ENCODE measurements around the gene UROD. TPM values are rescaled to one million over a fixed set of nuclear protein-coding genes. Genes with fewer than 3 reads are reported as not detected.
"Not testable (repeated sequence)": the region's sequence is repeated elsewhere in the genome, so short reads cannot be mapped to it uniquely, and the experiment has no call there.

Gene UROD
- total and polyA plus RNA-seq, 11 donors: 58.2 to 95.8 (median 80.1) TPM

- Histone ChIP-seq H3K4me3 (peak overlapping the region in 1 of 12 donors; percentile 19), H3K9me3 (no peaks in the 10 kb centered on the region), H3K27me3 (no peaks in the 10 kb centered on the region), H3K36me3 (no peaks in the 10 kb centered on the region), H3K27ac (peak overlapping the region in 1 of 12 donors; percentile 64), H3K4me1 (peaks cover 0 to 11% (median 0%) of the 10 kb centered on the region in 12 donors)
- TF ChIP-seq POLR2A (IDR thresholded peaks at IDR 0.05) (no peak), CTCF (IDR thresholded peaks at IDR 0.05) (no peak)
- 68 to 75% (median 68%) methylated on average over 2 of the region's 2 CpGs for WGBS, 4 donors
- intact Hi-C loops (cut with DNase I): no loop called here
- DNase-seq (no peak), ATAC-seq (no peak)
Observed at GRCh38 chr1:45051005-45051772, 39.1 kb downstream of the UROD start.

- TF ChIP-seq POLR2A (IDR thresholded peaks at IDR 0.05): no peak
- no peak for TF ChIP-seq CTCF (IDR thresholded peaks at IDR 0.05)
- H3K27me3 ChIP-seq: no peaks in the 10 kb centered on the region
- H3K9me3 ChIP-seq: no peaks in the 10 kb centered on the region
- DNase-seq (no peak), ATAC-seq (no peak)
- H3K4me3 ChIP-seq: no peak overlapping the region
- H3K27ac ChIP-seq: no peak overlapping the region
- WGBS, 4 donors: 58 to 71% (median 62%) methylated on average over 1 of the region's 1 CpG
- H3K36me3 ChIP-seq: peaks cover 0 to 29% (median 0%) of the 10 kb centered on the region in 9 donors
- H3K4me1 ChIP-seq: no peaks in the 10 kb centered on the region
- intact Hi-C loops (cut with DNase I): no loop called here
Observed at GRCh38 chr1:45057542-45057941, 45.5 kb downstream of the UROD start.

GRCh38 chr1:45059829-45060228 is 47.8 kb downstream of the UROD start:
- Histone ChIP-seq H3K4me1 (no peaks in the 10 kb centered on the region), H3K4me3 (no peak overlapping the region), H3K36me3 (peaks cover 0 to 29% (median 0%) of the 10 kb centered on the region in 9 donors), H3K9me3 (no peaks in the 10 kb centered on the region), H3K27ac (no peak overlapping the region), H3K27me3 (no peaks in the 10 kb centered on the region)
- no peak for TF ChIP-seq POLR2A (IDR thresholded peaks at IDR 0.05)
- no peak for TF ChIP-seq CTCF (IDR thresholded peaks at IDR 0.05)
- intact Hi-C loops (cut with DNase I): no loop called here
- DNase-seq (no peak), ATAC-seq (no peak)
- 87 to 89% (median 88%) methylated on average over 2 of the region's 2 CpGs for WGBS, 4 donors

- DNase-seq; H3K4me1 ChIP-seq; H3K4me3 ChIP-seq; H3K27me3 ChIP-seq; intact Hi-C loops (cut with DNase I); H3K27ac ChIP-seq; H3K9me3 ChIP-seq; ATAC-seq: not testable (repeated sequence)
- peaks cover 0 to 19% (median 0%) of the 10 kb centered on the region in 9 donors for H3K36me3 ChIP-seq
- 88 to 93% (median 91%) methylated on average over 4 of the region's 4 CpGs for WGBS, 4 donors
Observed at GRCh38 chr1:45062463-45062862, 50.4 kb downstream of the UROD start.
